Prostate gland (tissue), 2 donors: ENCODE measurements around the gene TMEM92. TPM values are rescaled to one million over a fixed set of nuclear protein-coding genes. Genes with fewer than 3 reads are reported as not detected.

Source experiments
- DNase-seq: peaks from one replicate; pipeline ENCODE4 v3.0.0-alpha.2; 2019; ENCODE audit warnings: low spot score
- H3K27ac ChIP-seq, 2 donors: fragments of 200-600 bp; sonication (generic); 2 replicates each; pipeline ENCODE4 v1.5.1; 2017 to 2019
- H3K27me3 ChIP-seq: fragments of 200-600 bp; sonication (generic); replicated peaks from 2 replicates; pipeline ENCODE4 v1.5.1; 2019; ENCODE audit not compliant: insufficient read depth
- H3K36me3 ChIP-seq, 2 donors: fragments of 200-600 bp; sonication (generic); 1 replicate in 1 of 2; 2 replicates in 1 of 2; pipeline versions ENCODE4 v1.5.1 to v1.8.1; 2017 to 2019
- H3K4me1 ChIP-seq: fragments of 200-600 bp; sonication (generic); replicated peaks from 2 replicates; pipeline ENCODE4 v1.5.1; 2019
- H3K4me3 ChIP-seq, 2 donors: fragments of 200-600 bp; sonication (generic); 2 replicates each; pipeline ENCODE4 v1.5.1; 2017 to 2019
- H3K9me3 ChIP-seq: fragments of 200-600 bp; sonication (generic); 2 replicates; pipeline ENCODE4 v1.5.1; 2017
- POLR2A ChIP-seq: fragments of 450-650 bp; IDR thresholded peaks from one replicate; pipeline ENCODE4 v1.6.1; 2016; ENCODE audit warnings: antibody characterized with exemption, mild to moderate bottlenecking
- POLR2AphosphoS5 ChIP-seq: sonication (generic); formaldehyde crosslinking; IDR thresholded peaks from one replicate; pipeline ENCODE4 v1.6.1; 2017; ENCODE audit warnings: antibody characterized with exemption
- WGBS: methylation state at CpG from one replicate; pipeline ENCODE4 v1.1.5; 2018; 5-methylcytosine and 5-hydroxymethylcytosine counted together
- intact Hi-C: fragments of 100-400 bp; cut with DNase I; formaldehyde crosslinking; loops from one replicate; pipeline ENCODE4 v1.14.2; 2022
- total RNA-seq, 2 donors: library from RNA; depleted of rRNA; stranded (reverse); fragments of >200 nt; gene quantifications; one replicate each; pipeline ENCODE4 v1.1.0, GENCODE V29; 2016
- TF ChIP-seq, protein P1 (sequence below), 4 experiments: fragments of 200-600 bp in 2 of 4; fragments of 450-650 bp in 2 of 4; sonication (generic) in 2 of 4; IDR thresholded peaks; 1 replicate in 3 of 4; 2 replicates in 1 of 4; pipeline ENCODE4 v1.5.1; 2016 to 2019; ENCODE audit warnings: antibody characterized with exemption in 4 of 4, mild to moderate bottlenecking in 2 of 4, moderate library complexity in 2 of 4

The TMEM92 gene
- total RNA-seq, 2 donors from 2014 or later, result 0.91 to 0.96 TPM

DNA sequence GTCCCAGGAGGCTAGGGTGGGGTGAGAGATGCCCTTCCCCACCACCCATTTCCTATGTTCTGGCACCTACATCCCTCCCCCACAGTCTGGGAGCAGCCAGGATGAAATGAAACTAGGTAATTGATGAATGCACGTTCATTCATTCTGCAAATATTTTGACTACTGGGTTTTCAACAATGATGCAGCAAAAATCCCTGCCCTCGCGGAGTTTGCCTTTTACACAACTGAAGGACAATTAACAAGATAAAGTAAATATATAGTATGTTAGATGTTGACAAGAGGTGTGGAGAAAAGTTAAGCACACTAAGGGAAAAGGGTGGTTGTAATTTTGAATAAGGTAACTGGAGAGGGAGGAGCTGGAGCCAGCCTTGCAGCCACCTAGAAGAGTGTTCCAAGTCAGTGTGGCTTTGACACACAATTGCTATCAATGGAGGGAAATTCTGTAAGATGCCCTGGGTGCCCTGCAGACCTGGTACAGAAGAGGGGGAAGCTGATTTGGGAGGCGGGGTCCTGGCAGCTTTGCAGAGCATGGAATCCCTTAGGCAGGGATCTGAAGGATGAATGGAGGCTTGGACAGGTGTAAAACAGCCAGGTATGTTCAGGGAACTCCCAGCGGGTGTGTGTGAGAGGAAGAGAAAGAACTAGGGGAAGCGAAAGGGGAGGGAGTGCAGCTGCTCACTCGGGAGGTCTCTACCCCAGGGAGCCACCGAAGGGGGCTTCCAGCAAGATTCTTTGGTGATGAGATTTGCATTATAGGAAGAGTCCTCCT is 2.5 kb downstream of the TMEM92 start:
- Histone ChIP-seq H3K27me3 (no peaks in the 10 kb centered on the region), H3K36me3 (no peaks in the 10 kb centered on the region), H3K27ac (no peak overlapping the region), H3K9me3 (no peaks in the 10 kb centered on the region), H3K4me3 (no peak overlapping the region), H3K4me1 (peaks cover 3% of the 10 kb centered on the region)
- WGBS, result 22% methylated on average over 8 of the region's 8 CpGs
- TF ChIP-seq, protein P1, sequence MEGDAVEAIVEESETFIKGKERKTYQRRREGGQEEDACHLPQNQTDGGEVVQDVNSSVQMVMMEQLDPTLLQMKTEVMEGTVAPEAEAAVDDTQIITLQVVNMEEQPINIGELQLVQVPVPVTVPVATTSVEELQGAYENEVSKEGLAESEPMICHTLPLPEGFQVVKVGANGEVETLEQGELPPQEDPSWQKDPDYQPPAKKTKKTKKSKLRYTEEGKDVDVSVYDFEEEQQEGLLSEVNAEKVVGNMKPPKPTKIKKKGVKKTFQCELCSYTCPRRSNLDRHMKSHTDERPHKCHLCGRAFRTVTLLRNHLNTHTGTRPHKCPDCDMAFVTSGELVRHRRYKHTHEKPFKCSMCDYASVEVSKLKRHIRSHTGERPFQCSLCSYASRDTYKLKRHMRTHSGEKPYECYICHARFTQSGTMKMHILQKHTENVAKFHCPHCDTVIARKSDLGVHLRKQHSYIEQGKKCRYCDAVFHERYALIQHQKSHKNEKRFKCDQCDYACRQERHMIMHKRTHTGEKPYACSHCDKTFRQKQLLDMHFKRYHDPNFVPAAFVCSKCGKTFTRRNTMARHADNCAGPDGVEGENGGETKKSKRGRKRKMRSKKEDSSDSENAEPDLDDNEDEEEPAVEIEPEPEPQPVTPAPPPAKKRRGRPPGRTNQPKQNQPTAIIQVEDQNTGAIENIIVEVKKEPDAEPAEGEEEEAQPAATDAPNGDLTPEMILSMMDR (IDR thresholded peaks at IDR 0.05), result no peak
- no peak for TF ChIP-seq POLR2A
- TF ChIP-seq POLR2AphosphoS5, result no peak
- intact Hi-C loops, result no loop called here
- DNase-seq, result no peak

DNA sequence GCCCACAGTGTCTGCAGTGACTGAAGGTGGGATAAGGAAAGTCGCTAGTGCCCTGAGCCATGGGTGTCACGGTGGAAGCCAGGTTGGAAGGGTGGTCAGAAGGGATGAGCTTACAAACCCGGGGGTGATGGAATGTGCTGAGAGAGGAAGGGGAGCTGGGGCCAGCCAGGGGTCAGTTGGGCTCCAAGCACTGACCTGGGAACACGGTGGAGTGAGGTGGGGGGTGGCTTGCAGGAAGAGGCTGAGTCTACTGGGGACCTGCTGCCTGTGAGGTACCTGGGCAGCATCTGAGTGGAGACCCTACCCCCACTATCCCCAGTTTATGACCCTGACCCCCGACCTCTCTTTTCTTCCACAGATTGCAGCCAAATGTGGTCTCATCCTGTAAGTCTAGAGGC is 3.1 kb downstream of the TMEM92 start:
- WGBS, result 38% methylated on average over 5 of the region's 5 CpGs
- no peak for TF ChIP-seq POLR2AphosphoS5
- TF ChIP-seq POLR2A, result no peak
- TF ChIP-seq, protein P1 (IDR thresholded peaks at IDR 0.05), result no peak

DNA sequence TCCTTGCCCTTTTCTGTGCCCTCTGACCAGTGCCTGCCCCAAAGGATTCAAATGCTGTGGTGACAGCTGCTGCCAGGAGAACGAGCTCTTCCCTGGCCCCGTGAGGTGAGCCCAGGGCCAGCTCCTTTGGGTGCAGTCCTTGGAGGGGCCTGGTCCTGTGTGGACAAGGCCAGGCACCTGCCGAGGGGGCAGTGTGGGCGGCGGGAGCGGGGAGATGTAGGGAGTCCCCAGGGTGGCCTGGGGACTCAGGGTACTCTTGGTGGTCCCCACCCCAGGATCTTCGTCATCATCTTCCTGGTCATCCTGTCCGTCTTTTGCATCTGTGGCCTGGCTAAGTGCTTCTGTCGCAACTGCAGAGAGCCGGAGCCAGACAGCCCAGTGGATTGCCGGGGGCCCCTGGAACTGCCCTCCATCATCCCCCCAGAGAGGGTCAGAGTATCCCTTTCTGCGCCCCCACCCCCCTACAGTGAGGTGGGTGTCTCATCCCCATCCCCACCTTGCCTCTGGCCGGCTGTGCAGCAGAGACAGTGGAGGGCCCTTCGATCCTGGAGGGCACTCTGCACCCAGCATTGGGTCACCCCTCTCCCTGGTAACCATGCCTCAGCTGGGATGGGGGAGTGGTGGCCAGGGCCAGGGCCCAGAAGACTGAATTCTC is 4.4 kb downstream of the TMEM92 start:
- no peaks in the 10 kb centered on the region for H3K36me3 ChIP-seq
- TF ChIP-seq POLR2A (no peak), POLR2AphosphoS5 (no peak)
- TF ChIP-seq, protein P1 (IDR thresholded peaks at IDR 0.05), result no peak
- no peaks in the 10 kb centered on the region for H3K9me3 ChIP-seq
- WGBS, result 94% methylated on average over 14 of the region's 14 CpGs
- intact Hi-C loops, result no loop called here
- peaks cover 3% of the 10 kb centered on the region for H3K4me1 ChIP-seq
- H3K27me3 ChIP-seq, result no peaks in the 10 kb centered on the region
- no peak overlapping the region for H3K4me3 ChIP-seq
- DNase-seq, result no peak
- H3K27ac ChIP-seq, result no peak overlapping the region

More for the DNA sequence above, 3.1 kb downstream of the TMEM92 start:
- no peaks in the 10 kb centered on the region for H3K27me3 ChIP-seq
- H3K4me1 ChIP-seq, result peaks cover 3% of the 10 kb centered on the region
- no peaks in the 10 kb centered on the region for H3K36me3 ChIP-seq
- H3K27ac ChIP-seq, result no peak overlapping the region
- H3K4me3 ChIP-seq, result no peak overlapping the region
- intact Hi-C loops, result no loop called here
- no peaks in the 10 kb centered on the region for H3K9me3 ChIP-seq
- DNase-seq, result no peak

DNA sequence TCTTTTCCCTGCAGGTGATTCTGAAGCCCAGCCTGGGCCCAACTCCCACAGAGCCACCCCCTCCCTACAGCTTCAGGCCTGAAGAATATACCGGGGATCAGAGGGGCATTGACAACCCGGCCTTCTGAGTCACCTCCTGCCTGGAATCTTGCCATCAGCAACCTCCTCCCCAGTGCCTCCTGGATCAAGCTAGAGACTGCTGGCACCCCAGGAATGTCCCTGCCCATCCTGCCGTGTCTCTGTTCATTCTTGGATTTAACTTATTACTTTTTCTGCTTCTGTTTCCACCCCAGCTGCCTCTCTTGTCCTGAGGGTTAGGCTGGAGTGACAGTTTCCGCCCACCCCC is 4.9 kb downstream of the TMEM92 start:
- no peak overlapping the region for H3K27ac ChIP-seq
- no peak overlapping the region for H3K4me3 ChIP-seq
- peaks cover 3% of the 10 kb centered on the region for H3K4me1 ChIP-seq
- intact Hi-C loops, result no loop called here
- 51% methylated on average over 4 of the region's 4 CpGs for WGBS
- no peak for DNase-seq
- H3K36me3 ChIP-seq, result no peaks in the 10 kb centered on the region
- no peaks in the 10 kb centered on the region for H3K9me3 ChIP-seq
- no peak for TF ChIP-seq POLR2AphosphoS5
- no peak for TF ChIP-seq POLR2A
- no peaks in the 10 kb centered on the region for H3K27me3 ChIP-seq

DNA sequence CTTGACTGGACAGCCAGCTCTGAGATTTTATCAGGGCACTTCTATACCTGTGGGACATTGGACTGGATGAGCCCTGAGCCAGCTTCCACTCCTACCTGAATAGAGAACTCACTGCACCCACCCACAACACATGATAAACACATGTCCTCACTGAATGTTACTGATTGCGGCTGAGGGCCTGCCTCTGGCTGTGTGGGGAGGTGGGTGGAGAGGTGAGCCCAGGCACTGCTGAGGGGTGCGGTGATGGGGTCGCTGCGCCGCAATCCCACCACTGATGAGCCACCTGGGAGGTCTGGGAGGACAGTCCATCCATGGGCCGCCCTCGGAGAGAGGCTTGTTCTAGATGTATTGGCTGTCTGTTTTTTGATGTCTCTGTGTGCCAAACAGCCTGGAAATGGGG is 5.4 kb downstream of the TMEM92 start:
- 95% methylated on average over 7 of the region's 7 CpGs for WGBS
- no peaks in the 10 kb centered on the region for H3K27me3 ChIP-seq
- H3K4me3 ChIP-seq, result no peak overlapping the region
- TF ChIP-seq POLR2AphosphoS5, result no peak
- no peak for TF ChIP-seq POLR2A
- TF ChIP-seq, protein P1 (IDR thresholded peaks at IDR 0.05), result no peak
- peaks cover 3% of the 10 kb centered on the region for H3K4me1 ChIP-seq
- H3K36me3 ChIP-seq, result no peaks in the 10 kb centered on the region
- intact Hi-C loops, result no loop called here
- H3K27ac ChIP-seq, result no peak overlapping the region
- H3K9me3 ChIP-seq, result no peaks in the 10 kb centered on the region
- DNase-seq, result no peak
